Measurements from ENCODE around the gene TCN2. TPM values are rescaled to one million over a fixed set of nuclear protein-coding genes. Genes with fewer than 3 reads are reported as not detected.

The TCN2 gene
- total RNA-seq, 1 experiment from 2014 or later = 2.4 TPM

DNA sequence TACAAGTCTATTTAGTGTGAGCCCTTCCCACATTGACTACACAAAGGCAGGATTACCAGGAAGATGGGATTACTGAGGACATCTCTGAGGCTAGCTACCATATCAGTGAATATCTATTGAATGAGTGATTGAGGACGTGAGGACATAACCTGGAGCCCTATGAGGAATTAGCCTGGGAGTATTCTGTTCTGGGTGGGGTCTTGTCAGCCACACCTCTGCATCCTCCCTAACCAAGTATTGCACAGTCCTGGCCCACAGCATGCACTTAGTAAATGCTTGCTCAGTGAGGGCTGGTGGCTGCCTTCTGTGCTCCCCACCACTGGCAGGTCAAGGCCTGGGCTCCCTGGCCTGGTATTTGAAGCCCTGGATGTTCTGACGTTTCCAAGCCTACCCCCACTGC lies 45.9 kb downstream of the TCN2 start:
- H3K9me3 ChIP-seq (ENCODE audit: control insufficient read depth, insufficient read depth, low read depth, low read length) = no peaks in the 10 kb centered on the region
- TF ChIP-seq, protein P1, sequence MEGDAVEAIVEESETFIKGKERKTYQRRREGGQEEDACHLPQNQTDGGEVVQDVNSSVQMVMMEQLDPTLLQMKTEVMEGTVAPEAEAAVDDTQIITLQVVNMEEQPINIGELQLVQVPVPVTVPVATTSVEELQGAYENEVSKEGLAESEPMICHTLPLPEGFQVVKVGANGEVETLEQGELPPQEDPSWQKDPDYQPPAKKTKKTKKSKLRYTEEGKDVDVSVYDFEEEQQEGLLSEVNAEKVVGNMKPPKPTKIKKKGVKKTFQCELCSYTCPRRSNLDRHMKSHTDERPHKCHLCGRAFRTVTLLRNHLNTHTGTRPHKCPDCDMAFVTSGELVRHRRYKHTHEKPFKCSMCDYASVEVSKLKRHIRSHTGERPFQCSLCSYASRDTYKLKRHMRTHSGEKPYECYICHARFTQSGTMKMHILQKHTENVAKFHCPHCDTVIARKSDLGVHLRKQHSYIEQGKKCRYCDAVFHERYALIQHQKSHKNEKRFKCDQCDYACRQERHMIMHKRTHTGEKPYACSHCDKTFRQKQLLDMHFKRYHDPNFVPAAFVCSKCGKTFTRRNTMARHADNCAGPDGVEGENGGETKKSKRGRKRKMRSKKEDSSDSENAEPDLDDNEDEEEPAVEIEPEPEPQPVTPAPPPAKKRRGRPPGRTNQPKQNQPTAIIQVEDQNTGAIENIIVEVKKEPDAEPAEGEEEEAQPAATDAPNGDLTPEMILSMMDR (IDR thresholded peaks at IDR 0.05) = no peak
- TF ChIP-seq TCF7L2 (IDR thresholded peaks at IDR 0.05; ENCODE audit: low read depth, low read length) (no peak), SIN3A (IDR thresholded peaks at IDR 0.05; ENCODE audit: borderline replicate concordance, insufficient read depth, low read depth, low read length) (no peak), POLR2AphosphoS5 (IDR thresholded peaks at IDR 0.05; ENCODE audit: low read depth, low read length) (no peak)
- TF ChIP-seq, protein P2, sequence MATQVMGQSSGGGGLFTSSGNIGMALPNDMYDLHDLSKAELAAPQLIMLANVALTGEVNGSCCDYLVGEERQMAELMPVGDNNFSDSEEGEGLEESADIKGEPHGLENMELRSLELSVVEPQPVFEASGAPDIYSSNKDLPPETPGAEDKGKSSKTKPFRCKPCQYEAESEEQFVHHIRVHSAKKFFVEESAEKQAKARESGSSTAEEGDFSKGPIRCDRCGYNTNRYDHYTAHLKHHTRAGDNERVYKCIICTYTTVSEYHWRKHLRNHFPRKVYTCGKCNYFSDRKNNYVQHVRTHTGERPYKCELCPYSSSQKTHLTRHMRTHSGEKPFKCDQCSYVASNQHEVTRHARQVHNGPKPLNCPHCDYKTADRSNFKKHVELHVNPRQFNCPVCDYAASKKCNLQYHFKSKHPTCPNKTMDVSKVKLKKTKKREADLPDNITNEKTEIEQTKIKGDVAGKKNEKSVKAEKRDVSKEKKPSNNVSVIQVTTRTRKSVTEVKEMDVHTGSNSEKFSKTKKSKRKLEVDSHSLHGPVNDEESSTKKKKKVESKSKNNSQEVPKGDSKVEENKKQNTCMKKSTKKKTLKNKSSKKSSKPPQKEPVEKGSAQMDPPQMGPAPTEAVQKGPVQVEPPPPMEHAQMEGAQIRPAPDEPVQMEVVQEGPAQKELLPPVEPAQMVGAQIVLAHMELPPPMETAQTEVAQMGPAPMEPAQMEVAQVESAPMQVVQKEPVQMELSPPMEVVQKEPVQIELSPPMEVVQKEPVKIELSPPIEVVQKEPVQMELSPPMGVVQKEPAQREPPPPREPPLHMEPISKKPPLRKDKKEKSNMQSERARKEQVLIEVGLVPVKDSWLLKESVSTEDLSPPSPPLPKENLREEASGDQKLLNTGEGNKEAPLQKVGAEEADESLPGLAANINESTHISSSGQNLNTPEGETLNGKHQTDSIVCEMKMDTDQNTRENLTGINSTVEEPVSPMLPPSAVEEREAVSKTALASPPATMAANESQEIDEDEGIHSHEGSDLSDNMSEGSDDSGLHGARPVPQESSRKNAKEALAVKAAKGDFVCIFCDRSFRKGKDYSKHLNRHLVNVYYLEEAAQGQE (IDR thresholded peaks at IDR 0.05; ENCODE audit: insufficient read depth in 1 of 2, low read depth in 2 of 2, low read length in 1 of 2) = no peak
- DNase-seq (ENCODE audit: low read depth, low spot score) (no peak), ATAC-seq (no peak)
- H3K36me3 ChIP-seq (ENCODE audit: control insufficient read depth, insufficient read depth, low read length) = no peaks in the 10 kb centered on the region
- no peak overlapping the region for H3K4me3 ChIP-seq (ENCODE audit: low read depth in 2 of 2, low read length in 2 of 2)
- in situ Hi-C loops (cut with HindIII; ENCODE audit: low pct_unique_long_range_greater_than_20kb, low sequenced_read_pairs) (no loop called here), intact Hi-C loops (cut with micrococcal nuclease; ENCODE audit: unreplicated experiment) (no loop called here)
- H3K27ac ChIP-seq (ENCODE audit: low read length) = no peak overlapping the region
- BruUV-seq (replicated peaks) = no TSS peak
- POLR2A ChIA-PET = no interaction called here
- H3K4me1 ChIP-seq (ENCODE audit: control insufficient read depth, insufficient read depth, low read length) = no peaks in the 10 kb centered on the region
- H3K27me3 ChIP-seq (ENCODE audit: control insufficient read depth, insufficient read depth, low read length) = no peaks in the 10 kb centered on the region
- CTCF ChIA-PET = no interaction called here

DNA sequence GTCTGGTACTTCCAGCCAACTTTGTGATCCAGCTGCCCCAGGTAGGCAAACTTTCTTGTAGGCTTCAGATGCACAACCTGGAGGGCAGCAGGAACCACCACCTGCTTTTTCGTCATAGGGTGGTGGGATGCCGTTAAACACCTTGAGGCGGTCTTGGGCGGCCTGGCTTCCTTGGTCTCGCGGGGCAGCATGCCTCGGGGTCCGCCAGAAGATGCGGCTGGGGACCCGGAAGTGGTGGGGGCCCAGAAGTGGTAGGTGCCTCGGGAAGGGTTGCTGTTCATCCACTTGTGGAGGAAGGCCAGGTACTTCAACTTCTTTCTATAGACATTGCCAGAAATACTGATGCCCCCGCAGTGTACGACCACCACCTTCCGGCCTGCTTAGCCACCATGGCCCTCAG lies 47.4 kb downstream of the TCN2 start:
- CTCF ChIA-PET = no interaction called here
- no peaks in the 10 kb centered on the region for H3K9me3 ChIP-seq (ENCODE audit: control insufficient read depth, insufficient read depth, low read depth, low read length)
- POLR2A ChIA-PET = no interaction called here
- no TSS peak for BruUV-seq (replicated peaks)
- in situ Hi-C loops (cut with HindIII; ENCODE audit: low pct_unique_long_range_greater_than_20kb, low sequenced_read_pairs) (no loop called here), intact Hi-C loops (cut with micrococcal nuclease; ENCODE audit: unreplicated experiment) (no loop called here)
- DNase-seq (ENCODE audit: low read depth, low spot score) (no peak), ATAC-seq (no peak)
- no peaks in the 10 kb centered on the region for H3K36me3 ChIP-seq (ENCODE audit: control insufficient read depth, insufficient read depth, low read length)
- H3K27me3 ChIP-seq (ENCODE audit: control insufficient read depth, insufficient read depth, low read length) = no peaks in the 10 kb centered on the region
- H3K4me3 ChIP-seq (ENCODE audit: low read depth in 2 of 2, low read length in 2 of 2) = no peak overlapping the region
- H3K27ac ChIP-seq (ENCODE audit: low read length) = no peak overlapping the region
- H3K4me1 ChIP-seq (ENCODE audit: control insufficient read depth, insufficient read depth, low read length) = no peaks in the 10 kb centered on the region
- TF ChIP-seq POLR2AphosphoS5 (IDR thresholded peaks at IDR 0.05; ENCODE audit: low read depth, low read length) = no peak
- no peak for TF ChIP-seq TCF7L2 (IDR thresholded peaks at IDR 0.05; ENCODE audit: low read depth, low read length)
- TF ChIP-seq, protein P2 (IDR thresholded peaks at IDR 0.05; ENCODE audit: insufficient read depth in 1 of 2, low read depth in 2 of 2, low read length in 1 of 2) = no peak
- TF ChIP-seq, protein P1 (IDR thresholded peaks at IDR 0.05) = no peak
- no peak for TF ChIP-seq SIN3A (IDR thresholded peaks at IDR 0.05; ENCODE audit: borderline replicate concordance, insufficient read depth, low read depth, low read length)
